GM12878 (cell line): ENCODE measurements around the gene CASK. TPM values are rescaled to one million over a fixed set of nuclear protein-coding genes. Genes with fewer than 3 reads are reported as not detected.
A peak's percentile ranks its signal among the peaks of the same experiment; 100 is the strongest.

Experiments used
- ATF7 ChIP-seq: fragments of 450-650 bp; IDR thresholded peaks from 2 replicates; pipeline ENCODE4 v1.6.1; 2016; ENCODE audit warnings: low read depth, mild to moderate bottlenecking
- BCL11A ChIP-seq: IDR thresholded peaks from 2 replicates; pipeline ENCODE4 v1.6.1; 2011; ENCODE audit warnings: low read depth, low read length
- BHLHE40 ChIP-seq, 2 experiments: fragments of 450-650 bp in 1 of 2; IDR thresholded peaks; 2 replicates each; pipeline ENCODE4 v1.6.1; 2011 to 2017; ENCODE audit warnings: low read depth in 2 of 2, borderline replicate concordance in 1 of 2, improper control_type of control experiment in 1 of 2, low read length in 1 of 2, mild to moderate bottlenecking in 1 of 2
- CBFB ChIP-seq: IDR thresholded peaks from 2 replicates; pipeline ENCODE4 v1.6.1; 2016; ENCODE audit warnings: antibody characterized with exemption, low read depth
- CBX5 ChIP-seq: sonication (generic); IDR thresholded peaks from 2 replicates; pipeline ENCODE4 v1.6.1; 2016; ENCODE audit warnings: low read depth, moderate library complexity, mild to moderate bottlenecking, inconsistent platforms
- CREB1 ChIP-seq: IDR thresholded peaks from 2 replicates; pipeline ENCODE4 v1.6.1; 2012; ENCODE audit warnings: low read depth, mild to moderate bottlenecking, inconsistent platforms
- DPF2 ChIP-seq: fragments of 450-650 bp; IDR thresholded peaks from 2 replicates; pipeline ENCODE4 v1.6.1; 2017; ENCODE audit warnings: mild to moderate bottlenecking
- ETV6 ChIP-seq, 2 experiments: fragments of 450-650 bp in 1 of 2; IDR thresholded peaks in 1 of 2; conservative IDR thresholded peaks in 1 of 2; 2 replicates each; pipeline ENCODE4 v1.6.1; 2014; ENCODE audit warnings: antibody characterized with exemption in 1 of 2, borderline replicate concordance in 1 of 2, low read depth in 1 of 2, mild to moderate bottlenecking in 1 of 2, moderate library complexity in 1 of 2
- IKZF1 ChIP-seq: fragments of 450-650 bp; conservative IDR thresholded peaks from 2 replicates; pipeline ENCODE4 v1.6.1; 2017; ENCODE audit warnings: antibody characterized with exemption, mild to moderate bottlenecking
- KDM1A ChIP-seq: fragments of 200-600 bp; sonication (generic); IDR thresholded peaks from 2 replicates; pipeline ENCODE4 v1.6.1; 2016; ENCODE audit warnings: borderline replicate concordance
- MEF2A ChIP-seq: IDR thresholded peaks from 2 replicates; pipeline ENCODE4 v1.6.1; 2011; ENCODE audit warnings: low read depth, mild to moderate bottlenecking, low read length, moderate library complexity; ENCODE audit not compliant: insufficient read depth
- MXI1 ChIP-seq: fragments of 150-350 bp; IDR thresholded peaks from 2 replicates; pipeline ENCODE4 v1.6.1; 2011; ENCODE audit warnings: low read depth, mild to moderate bottlenecking, inconsistent platforms, low read length, improper control_type of control experiment
- NFXL1 ChIP-seq: fragments of 450-650 bp; IDR thresholded peaks from 2 replicates; pipeline ENCODE4 v1.6.1; 2017; ENCODE audit warnings: antibody characterized with exemption, mild to moderate bottlenecking, borderline replicate concordance
- PAX5 ChIP-seq: IDR thresholded peaks from 2 replicates; pipeline ENCODE4 v1.6.1; 2011; ENCODE audit warnings: low read depth, low read length, borderline replicate concordance
- PML ChIP-seq: IDR thresholded peaks from 2 replicates; pipeline ENCODE4 v1.6.1; 2012; ENCODE audit warnings: low read length, inconsistent platforms
- POU2F2 ChIP-seq: IDR thresholded peaks from 3 replicates; pipeline ENCODE4 v1.6.1; 2011; ENCODE audit warnings: low read depth, mild to moderate bottlenecking, low read length, borderline replicate concordance
- RB1 ChIP-seq: fragments of 450-650 bp; formaldehyde crosslinking; IDR thresholded peaks from 2 replicates; pipeline ENCODE4 v1.6.1; 2017; ENCODE audit warnings: mild to moderate bottlenecking, borderline replicate concordance
- RUNX3 ChIP-seq: IDR thresholded peaks from 2 replicates; pipeline ENCODE4 v1.6.1; 2012; ENCODE audit warnings: low read length, inconsistent platforms
- SPI1 ChIP-seq: IDR thresholded peaks from 2 replicates; pipeline ENCODE4 v1.6.1; 2011; ENCODE audit warnings: low read depth, mild to moderate bottlenecking, low read length, moderate library complexity, borderline replicate concordance; ENCODE audit not compliant: insufficient read depth
- SREBF1 ChIP-seq: IDR thresholded peaks from 2 replicates; pipeline ENCODE4 v1.6.1; 2012; ENCODE audit warnings: mild to moderate bottlenecking, low read length
- STAT3 ChIP-seq: IDR thresholded peaks from 2 replicates; pipeline ENCODE4 v1.6.1; 2011; ENCODE audit warnings: low read depth, low read length, improper control_type of control experiment
- TAF1 ChIP-seq: IDR thresholded peaks from 2 replicates; pipeline ENCODE4 v1.6.1; 2011; ENCODE audit warnings: mild to moderate bottlenecking, low read depth, low read length, borderline replicate concordance
- TARDBP ChIP-seq: IDR thresholded peaks from 2 replicates; pipeline ENCODE4 v1.6.1; 2016; ENCODE audit warnings: borderline replicate concordance
- TBL1XR1 ChIP-seq: IDR thresholded peaks from 2 replicates; pipeline ENCODE4 v1.6.1; 2012; ENCODE audit warnings: low read depth, low read length, improper control_type of control experiment
- YY1 ChIP-seq: IDR thresholded peaks from 2 replicates; pipeline ENCODE4 v1.6.1; 2011; ENCODE audit warnings: low read depth, mild to moderate bottlenecking, low read length
- ZBED1 ChIP-seq: IDR thresholded peaks from 2 replicates; pipeline ENCODE4 v1.6.1; 2016; ENCODE audit warnings: borderline replicate concordance
- ZNF622 ChIP-seq: fragments of 450-650 bp; IDR thresholded peaks from 2 replicates; pipeline ENCODE4 v1.6.1; 2017; ENCODE audit warnings: mild to moderate bottlenecking, inconsistent platforms
- polyA plus RNA-seq, 11 experiments: library from polyadenylated mRNA; depleted of rRNA in 4 of 11; unstranded in 6 of 11; stranded (reverse) in 5 of 11; fragments of >200 nt; fragmentation: Nextera tagmentation in 4 of 11; fragmentation: Illumina TruSeq in 1 of 11; extraction: Ambion mirVana in 4 of 11; extraction: Trizol in 1 of 11; gene quantifications; 1 replicate in 1 of 11; 2 replicates in 10 of 11; pipeline versions ENCODE4 v1.2.1 to v1.2.3, GENCODE V29; 2011 to 2016; ENCODE audit warnings: inconsistent platforms in 2 of 11, missing spikeins in 2 of 11, low read depth in 1 of 11
- total RNA-seq, 4 experiments: library from RNA; depleted of rRNA in 3 of 4; stranded (reverse); fragments of >200 nt in 3 of 4; fragmentation: Illumina TruSeq in 1 of 4; extraction: Trizol in 1 of 4; gene quantifications; 2 replicates each; pipeline versions ENCODE4 v1.2.1 to v1.2.3, GENCODE V29; 2013 to 2021
- TF ChIP-seq, protein P1 (sequence below): fragments of 450-650 bp; IDR thresholded peaks from 2 replicates; pipeline ENCODE4 v1.6.1; 2017; ENCODE audit warnings: mild to moderate bottlenecking, low read depth, inconsistent platforms; ENCODE audit not compliant: poor library complexity, severe bottlenecking
- TF ChIP-seq, protein P2 (sequence below): fragments of 450-650 bp; IDR thresholded peaks from 2 replicates; pipeline ENCODE4 v1.6.1; 2016; ENCODE audit warnings: mild to moderate bottlenecking
- TF ChIP-seq, protein P3 (sequence below): fragments of 450-650 bp; IDR thresholded peaks from 2 replicates; pipeline ENCODE4 v1.6.1; 2017; ENCODE audit warnings: borderline replicate concordance

Gene CASK
- total and polyA plus RNA-seq, 10 of the 15 experiments (the other 5 are each of a cell fraction or from before 2014, with no cell fraction given) = 0.60 to 45.9 (median 4.8) TPM

DNA sequence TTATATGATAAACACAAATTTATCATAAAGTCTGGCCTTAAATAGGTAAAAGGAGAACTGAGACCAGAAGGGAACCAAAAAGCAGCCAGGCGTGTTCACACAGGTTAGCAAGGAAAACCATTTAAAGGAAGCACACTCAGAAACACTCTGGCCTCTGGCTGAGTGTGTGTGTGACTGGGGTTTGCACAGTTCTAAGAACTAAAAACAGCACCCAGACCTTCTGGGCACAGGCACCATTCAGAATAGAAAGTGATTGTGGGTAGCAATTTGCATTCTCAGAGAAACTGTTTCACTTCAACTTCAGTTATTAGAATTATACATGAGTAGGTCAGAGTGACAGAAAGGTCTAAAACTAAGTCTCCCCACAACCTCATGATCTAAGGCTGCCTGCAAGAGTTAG lies 189.4 kb downstream of the CASK start (continued):
- TF ChIP-seq SPI1 (peak; percentile 94), POU2F2 (peak; percentile 98), BHLHE40 (IDR thresholded peaks at IDR 0.05; ENCODE audit: borderline replicate concordance in 1 of 2, low read depth in 2 of 2, low read length in 1 of 2) (peak; percentile 83 to 84), DPF2 (peak; percentile 87), CBX5 (peak; percentile 88), PML (peak; percentile 74), ETV6 (conservative IDR thresholded peaks at IDR 0.05 in 1 of 2, IDR thresholded peaks at IDR 0.05 in 1 of 2; ENCODE audit: borderline replicate concordance in 1 of 2, low read depth in 1 of 2) (peak in 1 of 2 experiments; percentile 80; a peak in 2 of 4 replicates), IKZF1 (peak; percentile 92), ZNF622 (no peak), MEF2A (peak; percentile 89), BCL11A (peak; percentile 52; the same call in 1 of the 2 replicates), ZBED1 (peak; percentile 87; the same call in 1 of the 2 replicates), TARDBP (no peak), RB1 (no peak), MXI1 (peak; percentile 55; the same call in 1 of the 2 replicates), YY1 (0 out of 2 replicates have a peak, but pooled peaks have one; percentile 19), KDM1A (no peak), TBL1XR1 (peak; percentile 96), CBFB (peak; percentile 57; the same call in 1 of the 2 replicates), CREB1 (peak; percentile 37; the same call in 1 of the 2 replicates), PAX5 (peak; percentile 97), TAF1 (no peak), ATF7 (peak; percentile 71), SREBF1 (no peak), NFXL1 (no peak), RUNX3 (peak; percentile 93), STAT3 (no peak)
- TF ChIP-seq, protein P1, sequence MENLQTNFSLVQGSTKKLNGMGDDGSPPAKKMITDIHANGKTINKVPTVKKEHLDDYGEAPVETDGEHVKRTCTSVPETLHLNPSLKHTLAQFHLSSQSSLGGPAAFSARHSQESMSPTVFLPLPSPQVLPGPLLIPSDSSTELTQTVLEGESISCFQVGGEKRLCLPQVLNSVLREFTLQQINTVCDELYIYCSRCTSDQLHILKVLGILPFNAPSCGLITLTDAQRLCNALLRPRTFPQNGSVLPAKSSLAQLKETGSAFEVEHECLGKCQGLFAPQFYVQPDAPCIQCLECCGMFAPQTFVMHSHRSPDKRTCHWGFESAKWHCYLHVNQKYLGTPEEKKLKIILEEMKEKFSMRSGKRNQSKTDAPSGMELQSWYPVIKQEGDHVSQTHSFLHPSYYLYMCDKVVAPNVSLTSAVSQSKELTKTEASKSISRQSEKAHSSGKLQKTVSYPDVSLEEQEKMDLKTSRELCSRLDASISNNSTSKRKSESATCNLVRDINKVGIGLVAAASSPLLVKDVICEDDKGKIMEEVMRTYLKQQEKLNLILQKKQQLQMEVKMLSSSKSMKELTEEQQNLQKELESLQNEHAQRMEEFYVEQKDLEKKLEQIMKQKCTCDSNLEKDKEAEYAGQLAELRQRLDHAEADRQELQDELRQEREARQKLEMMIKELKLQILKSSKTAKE = peak; percentile 94
- TF ChIP-seq, protein P2, sequence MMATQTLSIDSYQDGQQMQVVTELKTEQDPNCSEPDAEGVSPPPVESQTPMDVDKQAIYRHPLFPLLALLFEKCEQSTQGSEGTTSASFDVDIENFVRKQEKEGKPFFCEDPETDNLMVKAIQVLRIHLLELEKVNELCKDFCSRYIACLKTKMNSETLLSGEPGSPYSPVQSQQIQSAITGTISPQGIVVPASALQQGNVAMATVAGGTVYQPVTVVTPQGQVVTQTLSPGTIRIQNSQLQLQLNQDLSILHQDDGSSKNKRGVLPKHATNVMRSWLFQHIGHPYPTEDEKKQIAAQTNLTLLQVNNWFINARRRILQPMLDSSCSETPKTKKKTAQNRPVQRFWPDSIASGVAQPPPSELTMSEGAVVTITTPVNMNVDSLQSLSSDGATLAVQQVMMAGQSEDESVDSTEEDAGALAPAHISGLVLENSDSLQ = peak; percentile 83
- TF ChIP-seq, protein P3, sequence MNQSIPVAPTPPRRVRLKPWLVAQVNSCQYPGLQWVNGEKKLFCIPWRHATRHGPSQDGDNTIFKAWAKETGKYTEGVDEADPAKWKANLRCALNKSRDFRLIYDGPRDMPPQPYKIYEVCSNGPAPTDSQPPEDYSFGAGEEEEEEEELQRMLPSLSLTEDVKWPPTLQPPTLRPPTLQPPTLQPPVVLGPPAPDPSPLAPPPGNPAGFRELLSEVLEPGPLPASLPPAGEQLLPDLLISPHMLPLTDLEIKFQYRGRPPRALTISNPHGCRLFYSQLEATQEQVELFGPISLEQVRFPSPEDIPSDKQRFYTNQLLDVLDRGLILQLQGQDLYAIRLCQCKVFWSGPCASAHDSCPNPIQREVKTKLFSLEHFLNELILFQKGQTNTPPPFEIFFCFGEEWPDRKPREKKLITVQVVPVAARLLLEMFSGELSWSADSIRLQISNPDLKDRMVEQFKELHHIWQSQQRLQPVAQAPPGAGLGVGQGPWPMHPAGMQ = no peak
